ENCODE measurements around the gene NOL7. TPM values are rescaled to one million over a fixed set of nuclear protein-coding genes. Genes with fewer than 3 reads are reported as not detected.

The NOL7 gene
- total and polyA plus RNA-seq, 2 of the 8 experiments (the other 6 are each of a cell fraction or from before 2014, with no cell fraction given) = 16.4 to 70.4 TPM

DNA sequence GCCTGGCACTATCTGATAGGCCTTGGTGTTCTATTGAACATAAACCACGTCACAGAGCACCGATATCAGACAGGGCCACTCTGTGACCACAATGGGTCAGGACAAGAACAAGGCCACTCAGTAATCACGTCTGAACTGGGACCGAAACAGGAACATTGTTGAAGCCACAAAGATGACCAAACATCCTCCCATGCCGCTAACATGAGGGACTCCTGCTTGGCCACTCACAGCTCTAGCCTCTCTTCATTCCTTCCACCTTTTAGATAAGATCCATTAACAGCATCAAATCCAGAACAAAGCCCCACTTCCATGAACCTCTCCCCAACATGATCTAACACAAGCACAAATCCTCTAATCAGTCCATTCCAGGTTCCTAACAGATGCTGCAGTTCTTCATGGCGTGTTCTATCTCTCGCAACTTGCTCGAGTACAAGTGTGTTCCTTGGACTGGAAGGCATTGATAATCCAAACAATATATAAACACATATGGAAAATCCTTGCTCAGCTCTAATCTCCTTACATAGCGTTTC is 33.4 kb upstream of the NOL7 start:
- no peak overlapping the region for H2BK120ac ChIP-seq (replicated peaks; ENCODE audit: low read depth, low read length)
- H3K23me2 ChIP-seq (ENCODE audit: low read depth, low read length) = no peaks in the 10 kb centered on the region
- WGBS, 2 experiments (ENCODE audit: extremely low coverage in 1 of 2, insufficient coverage in 1 of 2, insufficient read length in 1 of 2, insufficient replicate concordance in 2 of 2, low coverage in 1 of 2, low lambda C conversion rate in 2 of 2, missing lambda C conversion rate in 1 of 2) = 89% methylated on average over 9 of the region's 9 CpGs; no CpG with 5 or more reads in 1 of the 2 experiments
- no peak overlapping the region for H3K4me3 ChIP-seq (ENCODE audit: extremely low read depth in 1 of 4, insufficient read depth in 2 of 4, low read depth in 3 of 4, low read length in 4 of 4)
- no peak overlapping the region for H4K8ac ChIP-seq (ENCODE audit: extremely low read depth, insufficient read depth, low read length)
- DNase-seq (ENCODE audit: low read depth in 1 of 2, low spot score in 2 of 2) = no peak
- H3K9me3 ChIP-seq (ENCODE audit: insufficient read depth in 2 of 2, low read depth in 1 of 2, low read length in 1 of 2) = no peaks in the 10 kb centered on the region
- H2BK15ac ChIP-seq (ENCODE audit: low read length) = no peak overlapping the region
- FAIRE-seq = no peak
- H2BK12ac ChIP-seq (ENCODE audit: low read depth, low read length) = no peak overlapping the region
- ChIA-PET CTCF (ENCODE audit: partially characterized antibody) (interaction anchor here (1.3 to 1.5 kb wide), 2 partner anchors 9 to 43 kb away, joined by 3 read pairs; no protein-coding TSS in a partner anchor), POLR2A (ENCODE audit: partially characterized antibody) (no interaction called here)
- no peak overlapping the region for H3K14ac ChIP-seq (ENCODE audit: insufficient read length)
- H3K4ac ChIP-seq (replicated peaks; ENCODE audit: insufficient read length, low read depth, low read length) = no peak overlapping the region
- H3K56ac ChIP-seq (replicated peaks; ENCODE audit: insufficient read length, low read depth, low read length) = no peak overlapping the region
- H2AK5ac ChIP-seq (ENCODE audit: low read depth, low read length) = no peak overlapping the region
- H3K79me2 ChIP-seq (ENCODE audit: control insufficient read depth in 1 of 2, insufficient read depth in 2 of 2, low read length in 2 of 2) = peaks cover 0 to 9% of the 10 kb centered on the region in 2 experiments; a peak in 2 of 4 replicates
- H3K9ac ChIP-seq (replicated peaks in 1 of 4; ENCODE audit: extremely low read depth in 1 of 4, low read depth in 3 of 4, low read length in 3 of 4) = no peak overlapping the region
- H3K79me1 ChIP-seq (ENCODE audit: low read depth, low read length) = no peaks in the 10 kb centered on the region
- no peak overlapping the region for H2BK20ac ChIP-seq (ENCODE audit: low read length)
- H4K5ac ChIP-seq (ENCODE audit: insufficient read length, low read depth, low read length) = no peak overlapping the region
- H3K4me2 ChIP-seq (ENCODE audit: insufficient read depth in 1 of 2, low read depth in 2 of 2, low read length in 2 of 2) = no peak overlapping the region
- H3K27ac ChIP-seq (ENCODE audit: low read depth, low read length) = no peak overlapping the region
- peaks cover 0 to 14% (median 7%) of the 10 kb centered on the region in 4 experiments; a peak in 3 of 8 replicates for H3K36me3 ChIP-seq (ENCODE audit: control insufficient read depth in 2 of 4, insufficient read depth in 4 of 4, low read length in 3 of 4)
- peaks cover 0 to 2% of the 10 kb centered on the region in 2 experiments for H4K20me1 ChIP-seq (replicated peaks in 1 of 2; ENCODE audit: control insufficient read depth in 1 of 2, insufficient read depth in 2 of 2, low read length in 2 of 2)
- H3K23ac ChIP-seq (ENCODE audit: insufficient read length) = no peak overlapping the region
- no peaks in the 10 kb centered on the region; a peak in 1 of 7 replicates for H3K4me1 ChIP-seq (replicated peaks in 1 of 4; ENCODE audit: control insufficient read depth in 3 of 4, insufficient read depth in 4 of 4, low read length in 3 of 4)
- no peak overlapping the region for H2AFZ ChIP-seq (ENCODE audit: low read length)
- no peak overlapping the region for H2BK5ac ChIP-seq (ENCODE audit: low read depth, low read length)
- no peaks in the 10 kb centered on the region for H3K27me3 ChIP-seq (replicated peaks in 1 of 4; ENCODE audit: control insufficient read depth in 3 of 4, extremely low read depth in 1 of 4, insufficient read depth in 3 of 4, low read length in 3 of 4)
- H4K91ac ChIP-seq (replicated peaks; ENCODE audit: insufficient read length, low read length) = no peak overlapping the region
- H3K18ac ChIP-seq (ENCODE audit: extremely low read depth, low read length) = no peak overlapping the region
- TF ChIP-seq CBX5 (IDR thresholded peaks at IDR 0.05; ENCODE audit: low read depth, low read length) = no peak
- no peak for TF ChIP-seq KDM5A (IDR thresholded peaks at IDR 0.05; ENCODE audit: low read length)
